HCT116 (cell line): ENCODE results near the gene LHX4. TPM values are rescaled to one million over a fixed set of nuclear protein-coding genes. Genes with fewer than 3 reads are reported as not detected.

ENCODE experiments used
- ATAC-seq: fragments of 200-7000 bp; cut with Tn5 transposase; 2 replicates; pipeline ENCODE4 v1.9.1; 2020; ENCODE audit warnings: mild to moderate bottlenecking, moderate library complexity
- BruUV-seq: library from RNA; stranded (reverse); fragments of 400-500 nt; replicated peaks from 2 replicates; lab custom pipeline; 2021; lab: Mats Ljungman, UMichigan
- CTCF ChIA-PET: fragments of 300-600 bp; sonication (Branson Sonifier 250); formaldehyde crosslinking; loops from one replicate; lab custom pipeline; 2021; ENCODE audit warnings: antibody characterized with exemption; lab: Charles Lee
- POLR2A ChIA-PET: fragments of 300-600, 350-600 bp; sonication (Branson Sonifier 250); formaldehyde crosslinking; loops from one replicate; lab custom pipeline; 2021; ENCODE audit warnings: antibody characterized with exemption; lab: Charles Lee
- RAD21 ChIA-PET, 2 experiments: fragments of 300-600 bp; sonication (Branson Sonifier 250); formaldehyde crosslinking; loops; one replicate each; lab custom pipeline; 2023; ENCODE audit warnings: low total read pairs in 2 of 2; ENCODE audit not compliant: uncharacterized antibody in 2 of 2, unreplicated experiment in 2 of 2, low non-redundant PET in 1 of 2; lab: Charles Lee
- DNase-seq: peaks from one replicate; pipeline ENCODE4 v3.0.0-alpha.2; 2010; ENCODE audit warnings: low read depth, low spot score
- H2AFZ ChIP-seq: fragments of 200-600 bp; shearing (Covaris generic), sonication (generic); 2 replicates; pipeline ENCODE4 v1.6.1; 2017; ENCODE audit warnings: low read depth, mixed run types, mixed read lengths, antibody characterized with exemption, low read length; ENCODE audit not compliant: poor library complexity, severe bottlenecking
- H3K27ac ChIP-seq: 2 replicates; pipeline ENCODE4 v1.5.1; 2012; ENCODE audit warnings: low read depth, low read length
- H3K27me3 ChIP-seq: fragments of 200-600 bp; sonication (generic); 2 replicates; pipeline ENCODE4 v1.6.1; 2016; ENCODE audit warnings: mixed run types, low read length, mixed read lengths; ENCODE audit not compliant: insufficient read depth
- H3K36me3 ChIP-seq, 2 experiments: fragments of 200-500 bp in 1 of 2; fragments of 200-600 bp in 1 of 2; sonication (Bioruptor generic) in 1 of 2; sonication (generic) in 1 of 2; 2 replicates each; pipeline versions ENCODE4 v1.5.1 to v1.6.1; 2014 to 2016; ENCODE audit warnings: low read length in 2 of 2, inconsistent platforms in 1 of 2, mixed read lengths in 1 of 2, mixed run types in 1 of 2; ENCODE audit not compliant: insufficient read depth in 2 of 2, control insufficient read depth in 1 of 2
- H3K4me1 ChIP-seq, 2 experiments: fragments of 200-600 bp in 1 of 2; sonication (generic) in 1 of 2; 2 replicates each; pipeline versions ENCODE4 v1.5.1 to v1.6.1; 2012 to 2017; ENCODE audit warnings: low read length in 2 of 2, inconsistent platforms in 1 of 2, mild to moderate bottlenecking in 1 of 2, mixed read lengths in 1 of 2, mixed run types in 1 of 2, moderate library complexity in 1 of 2; ENCODE audit not compliant: insufficient read depth in 2 of 2, control insufficient read depth in 1 of 2
- H3K4me2 ChIP-seq: fragments of 200-600 bp; sonication (generic); 2 replicates; pipeline ENCODE4 v1.6.1; 2017; ENCODE audit warnings: mixed run types, low read length, mixed read lengths
- H3K4me3 ChIP-seq, 2 experiments: fragments of 200-600 bp in 1 of 2; sonication (generic) in 1 of 2; replicated peaks in 1 of 2; 2 replicates each; pipeline ENCODE4 v1.5.1; 2011 to 2016; ENCODE audit warnings: low read length in 2 of 2, control low read depth in 1 of 2, low read depth in 1 of 2, mild to moderate bottlenecking in 1 of 2, mixed read lengths in 1 of 2, mixed run types in 1 of 2
- H3K79me2 ChIP-seq: fragments of 200-600 bp; sonication (generic); 2 replicates; pipeline ENCODE4 v1.6.1; 2017; ENCODE audit warnings: mild to moderate bottlenecking, mixed run types, low read length, moderate library complexity, mixed read lengths; ENCODE audit not compliant: insufficient read depth
- H3K9ac ChIP-seq: fragments of 200-600 bp; sonication (generic); 2 replicates; pipeline ENCODE4 v1.6.1; 2016; ENCODE audit warnings: low read length, mixed read lengths
- H3K9me2 ChIP-seq: fragments of 200-600 bp; sonication (generic), shearing (Covaris generic); 2 replicates; pipeline ENCODE4 v1.6.1; 2017; ENCODE audit warnings: mixed run types, mild to moderate bottlenecking, moderate library complexity; ENCODE audit not compliant: insufficient read depth
- H3K9me3 ChIP-seq, 2 experiments: fragments of 200-500 bp in 1 of 2; fragments of 200-600 bp in 1 of 2; sonication (Bioruptor generic) in 1 of 2; sonication (generic) in 1 of 2; 2 replicates each; pipeline ENCODE4 v1.6.1; 2014 to 2017; ENCODE audit warnings: low read length in 2 of 2, mixed read lengths in 2 of 2, inconsistent platforms in 1 of 2, low read depth in 1 of 2, mild to moderate bottlenecking in 1 of 2, mixed run types in 1 of 2, moderate library complexity in 1 of 2; ENCODE audit not compliant: control insufficient read depth in 1 of 2, insufficient read depth in 1 of 2
- H4K20me1 ChIP-seq: fragments of 200-600 bp; sonication (generic), shearing (Covaris generic); 2 replicates; pipeline ENCODE4 v1.6.1; 2017; ENCODE audit warnings: mixed run types, mild to moderate bottlenecking, moderate library complexity; ENCODE audit not compliant: insufficient read depth
- CBX3 ChIP-seq: IDR thresholded peaks from 2 replicates; pipeline ENCODE4 v1.6.1; 2012; ENCODE audit warnings: low read depth
- CEBPB ChIP-seq: IDR thresholded peaks from 2 replicates; pipeline ENCODE4 v1.6.1; 2012; ENCODE audit warnings: low read depth
- EZH2 ChIP-seq: fragments of 200-600 bp; sonication (generic); IDR thresholded peaks from 2 replicates; pipeline ENCODE4 v1.6.1; 2017; ENCODE audit warnings: antibody characterized with exemption, mixed run types
- EZH2phosphoT487 ChIP-seq: fragments of 200-600 bp; IDR thresholded peaks from 2 replicates; pipeline ENCODE4 v1.6.1; 2018; ENCODE audit warnings: antibody characterized with exemption, borderline replicate concordance
- FOSL1 ChIP-seq: IDR thresholded peaks from 2 replicates; pipeline ENCODE4 v1.6.1; 2012; ENCODE audit warnings: low read depth
- JUND ChIP-seq: IDR thresholded peaks from 2 replicates; pipeline ENCODE4 v1.6.1; 2012
- POLR2AphosphoS5 ChIP-seq: IDR thresholded peaks from 2 replicates; pipeline ENCODE4 v1.6.1; 2011; ENCODE audit warnings: mild to moderate bottlenecking, low read depth, low read length, moderate library complexity
- RAD21 ChIP-seq: IDR thresholded peaks from 2 replicates; pipeline ENCODE4 v1.6.1; 2012; ENCODE audit warnings: low read depth, mild to moderate bottlenecking
- SIN3A ChIP-seq: IDR thresholded peaks from 2 replicates; pipeline ENCODE4 v1.6.1; 2012; ENCODE audit warnings: low read depth
- SP1 ChIP-seq: IDR thresholded peaks from 2 replicates; pipeline ENCODE4 v1.6.1; 2012; ENCODE audit warnings: low read depth
- SRF ChIP-seq: IDR thresholded peaks from 2 replicates; pipeline ENCODE4 v1.6.1; 2012; ENCODE audit warnings: low read depth
- TCF7L2 ChIP-seq: IDR thresholded peaks from 2 replicates; pipeline ENCODE4 v1.7.0; 2011; ENCODE audit warnings: borderline replicate concordance, inconsistent platforms; ENCODE audit not compliant: insufficient read depth, insufficient read length; ENCODE audit errors: extremely low read depth
- YY1 ChIP-seq: IDR thresholded peaks from 2 replicates; pipeline ENCODE4 v1.6.1; 2011; ENCODE audit warnings: low read length, low read depth, moderate library complexity, mild to moderate bottlenecking; ENCODE audit not compliant: insufficient replicate concordance; ENCODE audit errors: extremely low read depth
- ZFX ChIP-seq: fragments of 450-650 bp; IDR thresholded peaks from 2 replicates; pipeline ENCODE4 v1.6.1; 2017
- ZNF274 ChIP-seq: fragments of 200-500 bp; sonication (Bioruptor generic); IDR thresholded peaks from 2 replicates; pipeline ENCODE4 v1.6.1; 2014; ENCODE audit warnings: mild to moderate bottlenecking, low read depth, low read length, inconsistent platforms
- intact Hi-C: fragments of 100-400 bp; cut with micrococcal nuclease; formaldehyde crosslinking; loops from 2 replicates; pipeline ENCODE4 v1.10.0; 2022
- total RNA-seq: library from RNA; stranded (reverse); gene quantifications from one replicate; pipeline ENCODE4 v1.2.1, GENCODE V29; 2021; ENCODE audit not compliant: unreplicated experiment
- TF ChIP-seq, protein P1 (sequence below): IDR thresholded peaks from 2 replicates; pipeline ENCODE4 v1.6.1; 2012
- TF ChIP-seq, protein P2 (sequence below): IDR thresholded peaks from 2 replicates; pipeline ENCODE4 v1.6.1; 2012; ENCODE audit warnings: low read depth
- TF ChIP-seq, protein P3 (sequence below): IDR thresholded peaks from 2 replicates; pipeline ENCODE4 v1.6.1; 2011; ENCODE audit warnings: mild to moderate bottlenecking, low read length, moderate library complexity; ENCODE audit not compliant: insufficient replicate concordance; ENCODE audit errors: extremely low read depth
- TF ChIP-seq, protein P4 (sequence below): IDR thresholded peaks from 2 replicates; pipeline ENCODE4 v1.6.1; 2012

Gene LHX4
- total RNA-seq, 1 experiment from 2014 or later = 0.44 TPM

DNA sequence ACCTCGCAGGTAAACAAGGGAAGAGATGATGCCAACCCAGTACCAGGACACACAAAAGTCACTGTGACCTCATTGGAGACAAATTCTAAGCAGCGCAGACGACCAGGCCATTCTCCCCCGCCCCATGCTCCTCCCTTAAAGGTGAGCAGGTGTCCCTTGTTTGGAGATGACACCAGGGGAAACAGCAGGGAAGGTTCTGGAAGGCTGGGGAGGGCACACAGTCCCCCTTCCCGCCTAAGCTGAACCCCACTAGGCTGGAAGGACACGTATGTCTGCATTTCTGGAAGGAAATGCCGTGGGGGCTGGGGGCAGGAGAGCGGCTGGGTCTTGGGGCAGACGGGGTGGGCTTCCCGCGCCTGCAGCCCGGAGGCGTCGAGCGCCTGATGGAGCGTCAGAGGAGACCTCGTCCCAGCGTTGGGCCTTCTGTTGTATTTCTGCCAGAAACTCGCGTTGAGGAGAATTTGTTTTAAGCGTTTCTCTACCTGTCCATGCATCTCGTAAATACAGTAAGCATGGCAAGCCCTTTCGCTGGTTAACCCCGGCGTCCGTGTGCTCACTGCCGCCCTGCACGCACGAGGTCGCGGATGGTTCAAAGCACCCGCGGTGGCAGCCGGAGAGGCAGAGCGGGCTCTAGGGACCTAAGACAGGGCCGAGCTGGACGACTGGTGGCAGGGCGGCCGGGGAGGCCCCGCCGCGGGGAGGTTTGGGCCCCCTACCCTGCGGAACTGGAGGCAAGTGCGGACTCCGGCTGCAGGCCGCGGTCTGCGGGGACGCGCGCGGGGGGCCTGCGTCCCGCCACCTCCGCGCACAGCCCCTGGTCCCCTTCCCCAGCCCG, 1.2 kb upstream of the LHX4 start (continued):
- TF ChIP-seq, protein P1, sequence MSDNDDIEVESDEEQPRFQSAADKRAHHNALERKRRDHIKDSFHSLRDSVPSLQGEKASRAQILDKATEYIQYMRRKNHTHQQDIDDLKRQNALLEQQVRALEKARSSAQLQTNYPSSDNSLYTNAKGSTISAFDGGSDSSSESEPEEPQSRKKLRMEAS = no peak
- no peak for TF ChIP-seq ZNF274

DNA sequence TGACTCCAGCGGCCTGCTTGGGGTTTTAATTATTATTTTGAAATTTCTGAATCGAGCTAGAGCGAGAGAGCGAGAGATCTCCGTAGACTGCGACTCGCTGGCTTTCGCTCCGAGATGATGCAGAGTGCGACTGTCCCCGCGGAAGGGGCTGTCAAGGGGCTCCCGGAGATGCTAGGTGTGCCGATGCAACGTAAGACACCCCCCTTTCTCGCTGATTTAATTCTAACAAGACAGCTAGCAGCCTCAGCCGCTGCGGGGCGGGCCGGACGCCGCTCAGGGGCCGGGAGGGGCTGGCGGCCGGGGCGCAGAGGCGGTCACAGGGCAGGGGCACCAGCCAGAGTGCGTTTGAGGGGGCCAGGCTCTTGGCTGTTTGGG, 339 bp downstream of the LHX4 start:
- no peak overlapping the region for H3K27ac ChIP-seq
- CTCF ChIA-PET = interaction anchor here (1.2 to 1.3 kb wide), 2 partner anchors 13 to 416 kb away, joined by 3 to 4 read pairs; no protein-coding TSS in a partner anchor
- peak overlapping the region; percentile 45 to 71 for H3K4me3 ChIP-seq
- POLR2A ChIA-PET = no interaction called here
- peaks cover 10 to 28% of the 10 kb centered on the region in 2 experiments for H3K4me1 ChIP-seq
- BruUV-seq = no TSS peak
- no peaks in the 10 kb centered on the region for H3K36me3 ChIP-seq
- DNase-seq (no peak), ATAC-seq (peak; percentile 10)
- TF ChIP-seq CEBPB = no peak
- TF ChIP-seq ZNF274 = no peak
- TF ChIP-seq EZH2phosphoT487 = no peak
- no peak for TF ChIP-seq TCF7L2
- TF ChIP-seq, protein P1 = no peak
- no peak for TF ChIP-seq SIN3A
- no peak for TF ChIP-seq RAD21
- TF ChIP-seq, protein P2, sequence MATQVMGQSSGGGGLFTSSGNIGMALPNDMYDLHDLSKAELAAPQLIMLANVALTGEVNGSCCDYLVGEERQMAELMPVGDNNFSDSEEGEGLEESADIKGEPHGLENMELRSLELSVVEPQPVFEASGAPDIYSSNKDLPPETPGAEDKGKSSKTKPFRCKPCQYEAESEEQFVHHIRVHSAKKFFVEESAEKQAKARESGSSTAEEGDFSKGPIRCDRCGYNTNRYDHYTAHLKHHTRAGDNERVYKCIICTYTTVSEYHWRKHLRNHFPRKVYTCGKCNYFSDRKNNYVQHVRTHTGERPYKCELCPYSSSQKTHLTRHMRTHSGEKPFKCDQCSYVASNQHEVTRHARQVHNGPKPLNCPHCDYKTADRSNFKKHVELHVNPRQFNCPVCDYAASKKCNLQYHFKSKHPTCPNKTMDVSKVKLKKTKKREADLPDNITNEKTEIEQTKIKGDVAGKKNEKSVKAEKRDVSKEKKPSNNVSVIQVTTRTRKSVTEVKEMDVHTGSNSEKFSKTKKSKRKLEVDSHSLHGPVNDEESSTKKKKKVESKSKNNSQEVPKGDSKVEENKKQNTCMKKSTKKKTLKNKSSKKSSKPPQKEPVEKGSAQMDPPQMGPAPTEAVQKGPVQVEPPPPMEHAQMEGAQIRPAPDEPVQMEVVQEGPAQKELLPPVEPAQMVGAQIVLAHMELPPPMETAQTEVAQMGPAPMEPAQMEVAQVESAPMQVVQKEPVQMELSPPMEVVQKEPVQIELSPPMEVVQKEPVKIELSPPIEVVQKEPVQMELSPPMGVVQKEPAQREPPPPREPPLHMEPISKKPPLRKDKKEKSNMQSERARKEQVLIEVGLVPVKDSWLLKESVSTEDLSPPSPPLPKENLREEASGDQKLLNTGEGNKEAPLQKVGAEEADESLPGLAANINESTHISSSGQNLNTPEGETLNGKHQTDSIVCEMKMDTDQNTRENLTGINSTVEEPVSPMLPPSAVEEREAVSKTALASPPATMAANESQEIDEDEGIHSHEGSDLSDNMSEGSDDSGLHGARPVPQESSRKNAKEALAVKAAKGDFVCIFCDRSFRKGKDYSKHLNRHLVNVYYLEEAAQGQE = no peak
- no peak for TF ChIP-seq EZH2
- TF ChIP-seq CBX3 = no peak
- no peak for TF ChIP-seq SRF
- TF ChIP-seq, protein P3, sequence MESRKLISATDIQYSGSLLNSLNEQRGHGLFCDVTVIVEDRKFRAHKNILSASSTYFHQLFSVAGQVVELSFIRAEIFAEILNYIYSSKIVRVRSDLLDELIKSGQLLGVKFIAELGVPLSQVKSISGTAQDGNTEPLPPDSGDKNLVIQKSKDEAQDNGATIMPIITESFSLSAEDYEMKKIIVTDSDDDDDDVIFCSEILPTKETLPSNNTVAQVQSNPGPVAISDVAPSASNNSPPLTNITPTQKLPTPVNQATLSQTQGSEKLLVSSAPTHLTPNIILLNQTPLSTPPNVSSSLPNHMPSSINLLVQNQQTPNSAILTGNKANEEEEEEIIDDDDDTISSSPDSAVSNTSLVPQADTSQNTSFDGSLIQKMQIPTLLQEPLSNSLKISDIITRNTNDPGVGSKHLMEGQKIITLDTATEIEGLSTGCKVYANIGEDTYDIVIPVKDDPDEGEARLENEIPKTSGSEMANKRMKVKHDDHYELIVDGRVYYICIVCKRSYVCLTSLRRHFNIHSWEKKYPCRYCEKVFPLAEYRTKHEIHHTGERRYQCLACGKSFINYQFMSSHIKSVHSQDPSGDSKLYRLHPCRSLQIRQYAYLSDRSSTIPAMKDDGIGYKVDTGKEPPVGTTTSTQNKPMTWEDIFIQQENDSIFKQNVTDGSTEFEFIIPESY = no peak
- no peak for TF ChIP-seq FOSL1
- TF ChIP-seq, protein P4, sequence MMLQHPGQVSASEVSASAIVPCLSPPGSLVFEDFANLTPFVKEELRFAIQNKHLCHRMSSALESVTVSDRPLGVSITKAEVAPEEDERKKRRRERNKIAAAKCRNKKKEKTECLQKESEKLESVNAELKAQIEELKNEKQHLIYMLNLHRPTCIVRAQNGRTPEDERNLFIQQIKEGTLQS = no peak
- no peak for TF ChIP-seq JUND
- TF ChIP-seq YY1 = no peak
- TF ChIP-seq ZFX = no peak
- TF ChIP-seq SP1 = no peak
- no peak for TF ChIP-seq POLR2AphosphoS5
- no peaks in the 10 kb centered on the region for H3K9me3 ChIP-seq
- RAD21 ChIA-PET = no interaction called here
- H4K20me1 ChIP-seq = no peaks in the 10 kb centered on the region
- peak overlapping the region; percentile 46 for H3K9ac ChIP-seq
- no peaks in the 10 kb centered on the region for H3K9me2 ChIP-seq
- H2AFZ ChIP-seq = peak overlapping the region; percentile 97
- H3K4me2 ChIP-seq = peak overlapping the region; percentile 100
- intact Hi-C loops = no loop called here
- H3K79me2 ChIP-seq = no peaks in the 10 kb centered on the region
- 0 out of 2 replicates have a peak, but pooled peaks cover 3% of the 10 kb centered on the region for H3K27me3 ChIP-seq
